Left ventricle myocardium inferior (tissue), 1 donor: ENCODE data around the gene OR2M4. TPM values are rescaled to one million over a fixed set of nuclear protein-coding genes. Genes with fewer than 3 reads are reported as not detected.

ENCODE experiments used
- DNase-seq: peaks from one replicate; pipeline ENCODE4 v3.0.0-alpha.2; 2020
- H3K27ac ChIP-seq: fragments of 200-600 bp; replicated peaks from 2 replicates; pipeline ENCODE4 v1.8.0; 2021
- H3K27me3 ChIP-seq: fragments of 200-600 bp; 2 replicates; pipeline ENCODE4 v1.8.0; 2021; ENCODE audit warnings: low read depth
- H3K36me3 ChIP-seq: fragments of 200-600 bp; 2 replicates; pipeline ENCODE4 v1.8.0; 2021
- H3K4me1 ChIP-seq: fragments of 200-600 bp; 2 replicates; pipeline ENCODE4 v1.8.0; 2021
- H3K4me3 ChIP-seq: fragments of 200-600 bp; 2 replicates; pipeline ENCODE4 v1.8.0; 2021; ENCODE audit warnings: mild to moderate bottlenecking, moderate library complexity
- H3K9me3 ChIP-seq: fragments of 200-600 bp; replicated peaks from 2 replicates; pipeline ENCODE4 v1.8.0; 2021
- intact Hi-C: fragments of 100-400 bp; cut with micrococcal nuclease; formaldehyde crosslinking; loops from one replicate; pipeline ENCODE4 v1.11.0; 2022
- total RNA-seq: library from RNA; stranded (reverse); fragmentation: NEBNext Ultra II Directional; extraction: Animal tissue kit (Norgen Biotek cat#: 25700); gene quantifications from one replicate; pipeline ENCODE4 v1.2.1, GENCODE V29; 2021
- TF ChIP-seq, protein P1 (sequence below): fragments of 200-600 bp; IDR thresholded peaks from 2 replicates; pipeline ENCODE4 v1.8.0; 2021; ENCODE audit warnings: antibody characterized with exemption, mild to moderate bottlenecking, borderline replicate concordance
- donor health status: DM: no; HTN: yes; CAD: no; lungs with severe emphysema.

The OR2M4 gene
- total RNA-seq, 1 donor from 2014 or later = not detected

DNA sequence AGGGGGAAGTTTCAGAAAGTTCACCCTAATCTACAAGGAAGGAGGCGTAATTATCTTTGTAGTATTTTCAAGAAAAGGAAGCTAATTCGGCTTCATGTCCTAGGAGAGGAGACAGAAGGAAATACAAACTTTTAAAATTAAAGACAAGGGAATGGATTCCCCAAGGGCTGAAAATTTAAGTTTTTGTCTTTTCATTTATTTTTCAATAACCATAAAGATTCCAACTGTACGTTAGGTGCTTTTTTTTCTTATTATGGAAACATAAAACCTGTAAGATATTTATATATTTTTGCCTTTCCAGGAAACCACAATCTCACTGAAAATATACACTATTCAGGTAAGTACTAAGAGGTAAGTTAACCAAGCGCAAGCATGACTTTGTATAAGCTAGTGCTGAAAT, 34.3 kb upstream of the OR2M4 start, which contains the start of gene OR2M3:
TSS of gene OR2M3 (plus strand) at position 301 of the 400 bp plus-strand sequence. CDS start 5,803 bp downstream, outside the sequence.
- TF ChIP-seq, protein P1, sequence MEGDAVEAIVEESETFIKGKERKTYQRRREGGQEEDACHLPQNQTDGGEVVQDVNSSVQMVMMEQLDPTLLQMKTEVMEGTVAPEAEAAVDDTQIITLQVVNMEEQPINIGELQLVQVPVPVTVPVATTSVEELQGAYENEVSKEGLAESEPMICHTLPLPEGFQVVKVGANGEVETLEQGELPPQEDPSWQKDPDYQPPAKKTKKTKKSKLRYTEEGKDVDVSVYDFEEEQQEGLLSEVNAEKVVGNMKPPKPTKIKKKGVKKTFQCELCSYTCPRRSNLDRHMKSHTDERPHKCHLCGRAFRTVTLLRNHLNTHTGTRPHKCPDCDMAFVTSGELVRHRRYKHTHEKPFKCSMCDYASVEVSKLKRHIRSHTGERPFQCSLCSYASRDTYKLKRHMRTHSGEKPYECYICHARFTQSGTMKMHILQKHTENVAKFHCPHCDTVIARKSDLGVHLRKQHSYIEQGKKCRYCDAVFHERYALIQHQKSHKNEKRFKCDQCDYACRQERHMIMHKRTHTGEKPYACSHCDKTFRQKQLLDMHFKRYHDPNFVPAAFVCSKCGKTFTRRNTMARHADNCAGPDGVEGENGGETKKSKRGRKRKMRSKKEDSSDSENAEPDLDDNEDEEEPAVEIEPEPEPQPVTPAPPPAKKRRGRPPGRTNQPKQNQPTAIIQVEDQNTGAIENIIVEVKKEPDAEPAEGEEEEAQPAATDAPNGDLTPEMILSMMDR = no peak
- DNase-seq = no peak
- no peak within 1 kb of the TSS for H3K27ac ChIP-seq

DNA sequence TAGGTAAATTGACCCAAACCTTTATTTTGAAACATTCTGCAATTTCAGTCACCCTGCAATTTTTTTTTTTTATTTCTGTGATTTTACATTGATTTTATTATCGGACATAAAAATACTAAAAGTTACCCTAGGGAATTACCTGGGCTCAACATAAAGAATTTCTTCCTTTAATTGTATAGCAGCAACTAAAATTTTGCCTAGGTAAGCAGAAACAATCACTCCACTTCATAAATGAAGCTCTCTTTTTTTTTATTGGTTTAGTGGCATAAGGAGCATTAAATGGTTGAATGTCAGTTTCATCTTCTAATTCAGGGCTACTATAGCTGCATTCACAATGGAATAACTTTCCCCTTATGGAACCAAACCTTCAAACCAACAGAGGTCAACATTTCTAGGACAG, 15.3 kb upstream of the OR2M4 start:
- Histone ChIP-seq H3K27ac (no peak overlapping the region), H3K4me1 (no peaks in the 10 kb centered on the region), H3K9me3 (peaks cover 39% of the 10 kb centered on the region), H3K27me3 (no peaks in the 10 kb centered on the region), H3K36me3 (no peaks in the 10 kb centered on the region), H3K4me3 (no peak overlapping the region)
- DNase-seq = no peak
- intact Hi-C loops = no loop called here
- TF ChIP-seq, protein P1 = no peak

More for the DNA sequence above, 34.3 kb upstream of the OR2M4 start, which contains the start of gene OR2M3:
- H3K4me1 ChIP-seq = no peaks in the 10 kb centered on the region
- no peaks in the 10 kb centered on the region for H3K36me3 ChIP-seq
- H3K27me3 ChIP-seq = no peaks in the 10 kb centered on the region
- intact Hi-C loops = no loop called here
- peaks cover 35% of the 10 kb centered on the region for H3K9me3 ChIP-seq
- H3K4me3 ChIP-seq = no peak within 1 kb of the TSS

DNA sequence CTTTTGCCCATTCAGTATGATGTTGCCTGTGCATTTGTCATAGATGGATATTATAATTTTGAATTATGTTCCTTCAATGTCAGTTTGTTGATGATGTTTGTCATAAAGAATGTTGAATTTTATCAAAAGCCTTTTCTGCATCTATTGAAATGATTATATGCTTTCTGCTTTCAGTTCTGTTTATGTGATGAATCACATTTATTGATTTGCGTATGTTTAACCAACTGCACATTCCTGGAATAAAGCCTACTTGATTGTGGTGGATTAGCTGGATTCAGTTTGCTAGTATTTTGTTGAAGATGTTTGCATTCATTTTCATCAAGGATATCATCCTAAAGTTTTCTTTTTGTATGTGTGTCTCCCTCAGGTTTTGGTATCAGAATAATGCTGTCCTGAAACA, 5.7 kb upstream of the OR2M4 start:
- intact Hi-C loops = no loop called here
- no peak overlapping the region for H3K4me3 ChIP-seq
- no peak for DNase-seq

DNA sequence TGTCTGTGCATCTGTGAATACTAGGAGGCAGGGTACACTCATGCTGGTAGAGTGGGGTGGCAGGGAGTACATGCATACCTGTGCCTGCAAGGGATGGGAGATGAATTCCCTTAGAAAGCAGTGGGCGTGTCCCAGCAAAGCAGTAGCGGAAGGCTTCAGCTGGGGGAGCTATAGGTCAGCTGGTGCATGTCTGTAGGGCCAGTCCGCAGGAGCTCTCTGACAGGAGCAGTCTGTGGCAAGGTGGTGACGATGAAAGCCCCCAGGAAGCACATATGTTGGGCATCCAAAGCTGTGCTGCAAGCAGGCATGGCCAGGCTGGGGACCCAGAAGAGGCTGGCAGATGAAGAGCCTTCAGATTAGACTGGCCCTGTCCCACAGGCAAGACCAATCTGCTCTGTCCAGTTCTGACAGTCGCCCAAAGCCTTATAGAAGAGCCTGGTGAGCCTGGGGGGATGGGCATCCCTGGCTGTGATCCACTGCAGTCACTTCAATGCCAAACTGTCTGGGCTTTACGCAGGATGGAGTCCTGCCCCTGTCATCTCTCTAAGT, 1.8 kb upstream of the OR2M4 start:
- H3K9me3 ChIP-seq = peaks cover 19% of the 10 kb centered on the region
- no peak overlapping the region for H3K4me3 ChIP-seq
- no peaks in the 10 kb centered on the region for H3K36me3 ChIP-seq
- no peak for DNase-seq
- no peaks in the 10 kb centered on the region for H3K27me3 ChIP-seq
- intact Hi-C loops = no loop called here
- H3K4me1 ChIP-seq = no peaks in the 10 kb centered on the region
- TF ChIP-seq, protein P1 = no peak
- H3K27ac ChIP-seq = no peak overlapping the region

More for the DNA sequence above, 5.7 kb upstream of the OR2M4 start:
- Histone ChIP-seq H3K27ac (no peak overlapping the region), H3K9me3 (peaks cover 23% of the 10 kb centered on the region), H3K36me3 (no peaks in the 10 kb centered on the region), H3K27me3 (no peaks in the 10 kb centered on the region), H3K4me1 (no peaks in the 10 kb centered on the region)
- TF ChIP-seq, protein P1 = no peak

DNA sequence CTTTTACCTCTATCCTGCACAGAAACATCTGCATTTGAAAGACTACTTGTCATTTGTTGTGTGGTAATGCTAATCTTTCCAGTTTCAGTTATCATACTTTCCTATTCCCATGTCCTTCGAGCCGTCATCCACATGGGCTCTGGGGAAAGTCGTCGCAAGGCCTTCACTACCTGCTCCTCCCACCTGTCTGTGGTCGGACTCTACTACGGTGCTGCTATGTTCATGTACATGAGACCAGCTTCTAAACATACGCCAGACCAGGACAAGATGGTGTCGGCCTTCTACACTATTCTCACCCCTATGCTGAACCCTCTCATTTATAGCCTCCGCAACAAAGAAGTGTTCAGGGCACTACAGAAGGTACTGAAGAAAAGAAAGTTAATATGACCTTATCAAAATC, 8.3 kb downstream of the OR2M4 start:
- H3K4me3 ChIP-seq = no peak overlapping the region
- H3K36me3 ChIP-seq = no peaks in the 10 kb centered on the region
- peaks cover 3% of the 10 kb centered on the region for H3K9me3 ChIP-seq
- no peaks in the 10 kb centered on the region for H3K27me3 ChIP-seq
- H3K4me1 ChIP-seq = no peaks in the 10 kb centered on the region
- H3K27ac ChIP-seq = no peak overlapping the region
- no peak for DNase-seq
- TF ChIP-seq, protein P1 = no peak
- intact Hi-C loops = no loop called here
